HG03457 (cell line): ENCODE measurements around the gene SESN3.
"Not testable (repeated sequence)": the region's sequence is repeated elsewhere in the genome, so short reads cannot be mapped to it uniquely, and the experiment has no call there.

Experiments
- ATAC-seq: cut with Tn5 transposase; IDR thresholded peaks from one replicate; pipeline ENCODE4 v1.9.1; 2021; ENCODE audit warnings: moderate number of reproducible peaks; ENCODE audit not compliant: unreplicated experiment

The SESN3 gene

DNA sequence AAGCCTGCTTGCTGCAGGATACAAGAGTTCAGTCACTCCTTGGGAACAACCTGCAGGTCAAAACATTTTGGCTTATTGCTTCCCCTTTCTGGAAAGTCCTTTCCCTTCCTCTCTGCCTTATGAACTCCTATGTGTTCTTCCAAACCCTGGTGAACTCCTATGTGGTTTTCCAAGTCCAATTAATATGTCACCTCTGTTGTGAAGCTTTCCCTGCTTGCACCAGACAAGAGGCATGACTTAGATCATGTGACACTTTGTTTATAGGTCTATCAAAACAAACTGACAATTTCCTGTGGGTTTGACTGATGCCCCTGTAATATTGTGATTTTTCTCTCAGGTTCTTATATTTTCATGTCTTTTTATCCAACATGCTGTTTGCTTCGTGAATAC is 77.2 kb downstream of the SESN3 start:
- ATAC-seq = no peak

DNA sequence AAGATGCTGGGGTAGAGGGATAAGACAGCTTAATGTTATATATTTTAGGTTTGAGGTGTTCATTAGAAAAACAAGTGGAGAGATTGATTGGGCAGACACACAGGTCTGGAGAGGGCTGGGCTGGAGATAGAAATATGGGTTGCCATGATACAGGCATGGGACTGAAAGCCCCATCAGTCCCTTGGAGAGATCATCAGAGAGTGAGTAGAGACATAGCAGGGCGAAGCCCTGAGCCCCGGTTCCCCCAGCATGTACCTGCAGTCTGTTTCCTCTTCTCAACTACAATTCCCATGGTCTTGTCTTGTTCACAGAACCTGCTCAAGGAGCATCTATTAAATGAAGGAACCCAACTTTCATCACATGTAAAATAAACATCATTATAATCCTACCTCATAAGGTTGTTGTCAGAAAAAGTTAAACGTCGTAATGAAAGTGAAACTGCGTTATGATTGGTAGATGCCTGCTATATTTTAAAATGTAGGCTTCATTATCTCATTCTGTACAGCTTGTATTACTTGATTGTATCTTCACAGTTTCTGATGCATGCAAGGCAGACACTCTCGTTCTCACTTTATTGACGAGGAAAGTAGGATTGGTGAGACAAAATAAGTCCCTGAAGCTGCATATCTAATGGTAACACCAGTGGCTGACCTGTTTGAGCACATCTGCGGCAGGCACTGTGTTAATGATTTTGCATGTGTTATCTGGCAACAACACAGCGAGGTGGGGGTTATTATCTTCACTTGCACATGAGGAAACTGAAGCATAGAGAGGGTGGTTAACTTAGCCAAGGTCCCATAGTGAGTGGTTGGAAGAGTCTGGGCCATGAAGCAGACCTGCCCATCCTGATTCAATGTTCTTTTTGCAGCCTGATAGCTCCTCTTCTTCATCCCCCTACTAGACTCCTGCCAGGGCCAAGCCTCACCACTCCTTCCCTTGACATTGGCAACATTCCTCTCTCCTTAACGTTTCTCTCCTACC is 77.8 kb downstream of the SESN3 start:
- no peak for ATAC-seq

DNA sequence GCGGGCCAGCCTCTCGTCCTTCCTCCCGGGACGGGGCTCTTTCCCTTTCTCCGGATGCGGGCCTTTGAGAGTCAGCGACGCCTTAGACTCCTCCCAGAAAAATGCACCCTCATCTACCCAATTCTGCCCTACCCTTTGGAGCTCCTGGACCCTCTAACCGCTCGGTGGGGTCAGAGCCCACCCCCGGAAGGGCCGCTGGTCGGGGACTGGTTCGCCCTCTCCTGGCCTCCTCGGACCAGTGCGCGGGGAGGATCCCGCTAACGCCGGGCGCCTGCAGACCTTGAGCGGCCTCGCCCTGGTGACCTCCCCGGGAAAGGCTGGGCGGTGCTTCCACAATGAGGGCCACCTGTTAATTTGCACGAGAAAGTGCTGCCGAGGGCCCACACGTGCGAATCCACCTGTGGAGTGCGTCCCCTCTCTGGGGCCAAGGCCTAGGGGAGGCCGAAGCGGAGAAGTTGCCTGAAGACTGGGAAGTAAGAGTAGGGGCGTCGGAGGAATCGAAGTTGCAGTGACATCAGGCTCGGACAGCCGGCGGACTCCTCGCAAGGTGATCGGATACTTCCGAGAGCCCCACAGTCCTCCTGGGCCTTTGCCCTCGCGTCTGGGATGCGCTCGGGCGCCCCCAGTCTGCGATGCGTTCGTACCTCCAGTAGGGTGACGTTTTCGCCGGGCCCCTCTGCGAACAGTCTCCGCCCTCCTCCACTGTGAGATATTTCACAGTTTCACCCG is 79.9 kb downstream of the SESN3 start:
- ATAC-seq = peak; percentile 75

DNA sequence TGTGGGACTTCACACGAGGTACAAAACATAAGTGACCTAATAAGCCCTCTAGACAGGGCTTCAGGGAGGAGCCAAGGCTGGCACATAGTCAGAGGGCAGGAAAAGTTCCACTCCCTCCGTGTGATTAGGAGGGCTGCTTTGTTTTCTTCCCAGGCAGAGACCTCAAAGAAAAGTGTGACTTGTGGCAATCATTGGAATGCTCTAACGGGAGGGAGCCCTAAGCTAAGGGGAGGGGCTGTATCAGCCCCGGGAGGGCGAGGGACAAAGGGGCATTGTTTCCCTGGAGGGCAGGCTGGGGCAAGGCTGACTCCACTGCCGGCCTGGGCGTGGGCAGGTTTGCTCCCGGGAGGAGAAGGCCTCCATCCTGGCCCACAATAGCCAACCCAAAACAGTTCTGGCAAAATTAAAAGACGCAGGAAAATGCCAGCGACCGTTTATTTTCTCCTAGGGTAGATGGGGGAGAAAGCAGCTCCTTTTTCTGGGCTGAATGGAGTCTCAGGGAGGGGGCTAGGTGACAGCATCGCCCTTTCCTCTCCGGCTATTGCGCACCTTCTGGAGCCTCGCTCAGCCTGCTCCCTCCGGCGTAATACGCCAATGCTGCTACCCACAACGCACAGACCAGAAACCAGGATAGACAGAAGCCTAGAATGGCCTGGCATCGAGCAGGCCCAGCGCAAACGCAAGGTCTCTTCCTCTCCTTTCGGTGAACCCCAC is 81.2 kb downstream of the SESN3 start:
- ATAC-seq = no peak

DNA sequence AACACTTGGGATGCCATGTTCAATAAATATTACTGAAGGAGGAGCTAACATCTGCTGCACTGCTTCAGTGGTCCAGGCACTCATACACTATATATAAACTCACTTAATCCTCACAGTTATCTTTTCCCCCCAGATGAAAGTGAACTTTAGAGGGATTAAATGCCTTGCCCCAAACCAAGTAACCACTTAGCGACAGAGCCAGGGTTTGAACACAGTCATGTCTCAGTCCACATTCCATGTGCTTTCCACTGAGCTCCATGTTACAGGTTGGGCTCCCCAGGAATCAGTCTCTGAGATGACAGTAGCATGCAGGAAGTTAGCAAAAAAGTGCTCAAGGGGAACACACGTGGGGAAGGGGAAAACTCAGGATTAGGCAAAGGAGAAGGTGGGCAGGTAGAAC is 82.1 kb downstream of the SESN3 start:
- no peak for ATAC-seq

DNA sequence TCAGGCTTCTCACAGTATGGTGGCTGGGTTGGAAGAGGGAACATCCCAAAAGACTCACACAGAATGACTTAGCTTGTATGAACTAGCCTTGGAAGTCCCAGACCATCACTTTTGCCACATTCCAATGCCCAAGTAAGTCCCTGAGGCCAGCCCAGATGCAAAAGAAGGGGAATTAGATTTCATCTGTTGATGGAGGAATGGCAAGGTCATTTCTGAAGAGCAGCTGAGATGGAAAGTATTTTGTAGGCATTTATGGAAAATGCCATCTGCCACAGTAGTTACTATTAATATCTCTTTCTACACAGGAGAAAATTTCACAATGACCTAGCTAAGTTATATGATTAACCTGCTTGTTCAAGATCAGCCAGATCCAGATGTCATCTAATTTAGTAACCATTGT is 82.6 kb downstream of the SESN3 start:
- ATAC-seq = no peak

DNA sequence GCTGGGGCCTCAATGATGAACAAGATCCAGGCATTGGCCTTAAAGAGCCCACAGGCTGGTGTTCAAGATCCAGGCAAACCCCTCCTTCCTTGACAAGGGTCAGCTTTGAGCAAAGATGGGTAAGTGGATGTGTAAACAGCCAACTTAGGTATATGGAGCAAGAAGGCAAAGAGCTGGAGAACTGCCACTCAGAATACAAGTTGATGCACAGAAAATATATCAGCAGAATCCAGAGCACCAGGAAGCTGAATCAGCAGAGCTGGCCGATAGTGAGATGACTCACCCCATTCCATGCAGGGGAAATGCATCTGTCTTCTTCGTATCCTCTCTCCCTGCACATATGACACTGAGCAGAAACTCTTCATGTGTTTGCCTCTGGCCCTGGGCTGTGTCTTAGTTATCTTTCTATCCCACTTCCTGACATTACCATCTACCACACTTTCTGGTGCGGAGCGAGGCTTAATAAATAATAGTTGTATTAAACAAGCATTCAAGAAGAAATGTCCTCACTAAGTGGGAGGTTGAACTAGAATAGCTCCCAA is 83.6 kb downstream of the SESN3 start:
- ATAC-seq = no peak

DNA sequence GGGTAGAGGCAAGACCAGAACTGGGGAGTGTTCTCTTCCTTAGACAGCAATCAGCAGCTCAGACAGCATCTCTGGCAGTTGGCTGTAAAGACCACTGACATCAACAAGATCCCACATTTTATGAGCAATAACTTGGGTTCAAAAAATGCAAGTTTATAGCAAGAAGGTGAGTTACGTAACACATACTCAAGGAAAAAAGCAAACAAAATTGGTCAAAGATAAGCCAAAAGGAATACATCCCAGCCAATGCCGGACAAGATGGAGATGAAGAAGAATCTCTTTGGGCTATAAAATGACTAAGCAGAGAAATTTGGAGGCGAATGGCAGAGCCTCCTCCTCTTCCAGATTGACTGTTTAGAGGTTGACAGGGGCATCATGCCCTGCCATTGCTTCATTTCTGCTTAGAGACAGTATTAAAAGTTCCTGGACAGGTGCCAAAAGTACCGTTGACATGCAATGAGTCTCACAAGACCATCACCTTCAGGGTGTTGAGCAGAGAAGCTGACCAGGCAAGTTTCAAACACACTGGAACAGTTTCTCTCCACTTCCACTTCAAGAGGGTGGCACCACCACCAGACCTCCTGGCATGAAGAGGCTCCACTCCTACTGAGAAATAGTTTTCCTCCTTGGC is 85.5 kb downstream of the SESN3 start:
- ATAC-seq = no peak

DNA sequence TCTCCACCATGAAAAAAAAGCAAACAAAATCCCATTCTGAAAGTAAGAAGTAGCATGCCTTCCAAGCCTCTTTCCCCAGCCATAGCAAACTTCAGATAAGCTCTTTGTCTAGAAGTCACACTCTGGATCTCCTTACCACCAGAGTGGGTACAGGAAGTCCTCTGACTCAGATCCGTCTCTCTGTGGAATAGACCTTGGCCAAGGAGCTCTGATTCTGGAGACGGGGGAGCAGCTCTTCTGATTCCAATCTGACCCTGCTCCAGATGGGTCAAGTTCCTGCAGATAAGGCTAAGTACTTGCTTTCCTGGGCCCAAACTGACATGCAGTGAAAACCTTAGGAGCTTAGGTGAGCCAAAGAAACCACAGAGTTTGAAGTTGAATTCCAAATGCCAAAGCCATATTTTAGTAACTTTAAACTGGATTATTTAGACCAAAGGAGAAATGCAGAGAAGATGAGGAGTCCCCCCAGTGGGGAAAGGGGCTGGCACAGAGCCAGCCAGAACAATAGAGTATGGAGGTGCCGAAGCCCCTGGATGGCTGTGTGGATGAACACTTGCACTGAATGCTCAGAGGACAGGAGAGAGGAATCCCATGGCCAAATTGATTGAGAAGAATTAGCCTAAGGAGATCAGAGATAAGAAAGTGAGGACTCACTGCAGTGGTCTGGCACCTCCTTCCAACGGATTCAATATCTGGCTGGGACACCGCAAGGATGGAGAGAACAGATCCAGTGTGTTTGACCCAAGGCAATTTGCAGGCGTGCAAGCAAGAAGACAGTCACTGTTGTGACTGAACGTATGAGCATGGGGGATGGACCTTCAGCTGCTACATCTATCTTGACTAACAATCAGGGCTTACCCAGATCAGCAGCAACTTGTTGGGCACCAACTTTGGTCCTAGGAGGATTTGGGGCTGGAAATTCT is 86.4 kb downstream of the SESN3 start:
- no peak for ATAC-seq

DNA sequence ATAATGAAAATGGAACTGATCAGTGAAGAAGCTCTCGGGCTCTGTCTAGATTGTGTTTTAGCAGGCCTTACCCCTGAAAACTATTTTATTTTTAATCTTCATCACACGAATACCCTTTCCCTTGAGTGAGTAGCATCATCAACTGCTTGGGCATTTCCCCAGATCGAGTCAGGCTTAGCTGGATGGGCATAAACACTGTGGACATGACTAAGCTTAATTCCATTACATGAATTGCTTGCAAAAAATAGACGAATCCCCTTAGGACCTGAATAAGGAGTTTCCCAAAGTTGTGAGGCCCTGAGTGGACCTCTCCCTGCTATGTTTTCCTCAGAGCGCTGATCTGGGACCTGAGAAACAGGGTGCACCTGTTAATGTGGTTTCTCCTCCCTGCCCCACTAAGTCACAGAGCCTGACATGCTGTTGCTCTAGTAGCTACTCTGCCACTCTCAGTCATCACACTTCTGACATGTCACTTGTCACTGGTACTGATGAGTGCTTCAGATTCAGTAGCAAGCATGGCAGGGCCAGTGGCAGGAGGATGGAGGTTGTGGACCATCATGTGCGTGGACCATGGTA is 87.8 kb downstream of the SESN3 start:
- no peak for ATAC-seq

DNA sequence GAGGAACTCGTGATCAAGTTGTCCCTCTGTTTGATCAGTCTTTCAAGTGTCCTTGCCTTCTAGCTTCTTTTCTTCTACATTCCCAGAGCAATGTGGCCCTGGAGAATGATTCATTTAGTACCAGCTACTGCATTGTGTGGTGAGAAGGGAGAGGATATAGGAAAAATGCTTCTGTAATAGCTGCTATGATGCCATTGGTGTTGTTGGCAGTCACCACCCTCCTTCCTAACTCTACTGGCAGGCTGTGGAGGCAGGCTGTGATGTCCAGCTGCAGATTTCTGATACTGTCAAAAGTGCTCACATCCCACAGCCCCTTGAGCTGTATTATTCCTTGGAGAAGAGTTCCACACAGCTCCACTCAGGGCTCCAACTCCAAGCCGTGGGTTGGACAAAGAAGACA is 88.6 kb downstream of the SESN3 start:
- no peak for ATAC-seq

DNA sequence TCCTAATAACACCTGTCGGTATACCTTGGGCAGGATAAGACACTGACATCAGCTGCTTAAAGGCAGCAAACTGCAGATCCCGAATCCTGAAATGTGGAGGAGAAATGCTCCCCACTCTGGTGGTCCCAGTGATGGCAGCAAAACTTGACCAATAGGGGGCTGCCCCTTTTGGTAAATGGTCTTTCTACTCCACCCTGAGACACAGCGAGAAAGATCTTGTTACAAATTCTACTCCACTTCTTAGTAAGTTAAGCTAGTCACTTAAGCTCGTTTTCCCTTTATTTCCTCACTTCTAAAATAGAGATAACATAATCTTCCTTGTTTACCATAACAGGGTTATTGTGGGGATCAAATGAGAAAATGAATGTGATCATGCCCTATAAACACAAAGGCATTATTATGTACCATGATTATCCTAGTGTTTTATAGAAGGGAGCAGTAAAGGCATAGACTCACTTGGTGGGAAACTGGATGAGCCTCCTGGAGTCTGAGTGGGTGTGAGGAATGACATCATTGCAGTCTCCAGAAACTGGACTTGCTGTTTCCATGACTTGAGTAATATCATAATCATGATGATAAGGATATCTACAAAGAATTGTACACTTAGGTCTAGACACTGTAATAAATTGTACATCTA is 90.5 kb downstream of the SESN3 start:
- ATAC-seq = no peak

DNA sequence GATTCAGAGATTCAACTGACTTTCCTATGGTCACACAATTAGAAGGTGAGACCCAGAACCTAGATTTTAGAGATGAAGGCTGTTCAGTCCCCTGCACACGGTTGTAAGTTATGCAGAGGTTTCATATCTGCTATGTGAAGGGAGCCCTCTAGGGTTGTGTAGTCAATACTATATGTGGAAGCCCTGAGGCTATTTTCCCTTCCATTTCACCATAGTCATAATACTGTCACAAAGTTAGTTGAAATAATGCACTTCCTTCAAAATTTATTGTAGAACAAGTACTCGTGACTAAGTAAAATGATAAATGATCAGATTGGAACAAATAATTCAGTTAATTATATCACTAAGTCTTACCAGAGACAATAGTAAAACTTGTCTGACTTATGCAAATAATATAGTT is 92.6 kb downstream of the SESN3 start:
- ATAC-seq = peak; percentile 70

DNA sequence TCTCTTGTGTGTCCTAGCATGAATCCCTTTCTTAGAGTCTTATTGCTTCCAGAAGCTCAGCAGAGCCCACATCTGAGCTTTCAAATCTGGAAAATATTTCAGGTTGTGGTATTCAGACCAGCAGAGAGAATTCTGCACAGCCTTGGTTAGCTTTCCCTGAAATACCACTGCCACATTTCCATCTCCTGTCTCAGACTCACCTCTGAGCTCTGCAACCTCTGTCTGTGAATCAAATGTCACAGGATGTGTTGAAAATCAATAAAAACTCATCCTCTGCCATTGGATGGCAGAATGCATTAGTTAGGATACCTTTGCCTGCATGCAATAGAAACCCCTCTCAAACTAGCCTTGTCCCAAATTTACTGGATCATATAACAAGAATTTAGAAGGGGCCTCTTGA is 93.7 kb downstream of the SESN3 start:
- no peak for ATAC-seq

DNA sequence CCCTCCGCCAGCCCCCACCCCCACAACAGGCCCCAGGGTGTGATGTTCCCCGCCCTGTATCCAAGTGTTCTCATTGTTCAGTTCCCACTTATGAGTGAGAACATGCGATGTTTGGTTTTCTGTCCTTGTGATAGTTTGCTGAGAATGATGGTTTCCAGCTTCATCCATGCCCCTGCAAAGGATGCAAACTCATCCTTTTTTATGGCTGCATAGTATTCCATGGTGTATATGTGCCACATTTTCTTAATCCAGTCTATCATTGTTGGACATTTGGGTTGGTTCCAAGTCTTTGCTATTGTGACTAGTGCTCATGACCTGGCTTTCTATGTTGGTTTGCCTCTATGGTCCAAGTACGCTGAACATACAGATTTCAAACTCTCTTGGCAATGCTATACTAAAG is 94.3 kb downstream of the SESN3 start:
- not testable (repeated sequence) for ATAC-seq

DNA sequence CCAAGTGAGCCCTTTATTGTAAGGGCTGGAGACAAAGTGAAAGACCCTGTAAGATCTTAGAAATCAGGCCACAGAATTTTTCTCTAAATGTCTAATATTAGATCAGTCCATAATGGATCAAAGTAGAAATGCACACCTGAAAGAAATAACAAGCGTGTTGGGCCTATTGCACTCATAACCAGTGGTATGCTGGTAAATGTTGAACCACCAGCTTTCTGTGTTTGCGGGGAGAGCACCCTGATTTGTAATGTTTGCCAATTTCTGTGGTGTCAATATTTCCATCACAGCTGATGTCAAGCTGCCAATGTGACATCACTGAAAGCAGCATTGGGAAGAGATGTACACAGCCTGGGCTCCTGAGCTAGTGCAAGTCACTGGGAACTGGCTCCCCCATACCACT is 95.1 kb downstream of the SESN3 start:
- ATAC-seq = no peak

DNA sequence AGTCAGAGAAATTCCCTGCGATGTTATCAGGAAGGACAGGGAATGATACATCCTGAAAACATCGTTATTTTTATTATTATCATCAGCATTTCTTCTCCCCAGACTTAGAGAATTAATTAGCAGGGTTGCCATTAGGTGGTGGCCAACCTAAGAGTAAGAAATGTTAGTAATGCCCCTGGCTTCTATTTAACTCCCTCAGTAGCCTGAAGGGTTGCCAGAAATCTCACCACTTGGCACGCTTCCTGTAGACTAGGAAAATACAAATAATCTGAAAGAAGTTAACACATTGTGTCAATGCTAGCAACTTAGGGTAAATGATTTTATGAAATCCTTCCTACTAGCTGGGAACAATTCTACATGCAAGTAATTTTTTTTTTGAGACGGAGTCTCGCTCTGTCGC is 95.8 kb downstream of the SESN3 start:
- no peak for ATAC-seq

DNA sequence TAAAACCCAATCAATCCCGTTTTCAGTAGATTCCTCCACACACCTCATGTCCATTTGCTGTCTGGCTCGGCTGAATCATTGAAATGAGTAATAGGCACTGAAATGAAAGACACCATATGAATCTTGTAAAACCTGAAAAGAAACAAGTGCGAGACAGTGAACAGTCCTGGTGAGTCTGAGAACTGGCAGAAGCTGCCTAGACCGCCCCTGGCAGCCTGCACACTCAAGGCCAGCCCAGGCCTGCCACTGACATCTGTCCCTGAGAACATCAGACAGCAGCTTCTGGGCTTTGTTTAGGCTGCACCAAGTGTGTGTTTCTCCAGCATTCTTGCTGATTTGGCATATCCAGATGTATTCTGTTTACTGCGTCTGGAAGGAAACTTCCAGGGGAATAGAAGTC is 96.5 kb downstream of the SESN3 start:
- ATAC-seq = no peak

DNA sequence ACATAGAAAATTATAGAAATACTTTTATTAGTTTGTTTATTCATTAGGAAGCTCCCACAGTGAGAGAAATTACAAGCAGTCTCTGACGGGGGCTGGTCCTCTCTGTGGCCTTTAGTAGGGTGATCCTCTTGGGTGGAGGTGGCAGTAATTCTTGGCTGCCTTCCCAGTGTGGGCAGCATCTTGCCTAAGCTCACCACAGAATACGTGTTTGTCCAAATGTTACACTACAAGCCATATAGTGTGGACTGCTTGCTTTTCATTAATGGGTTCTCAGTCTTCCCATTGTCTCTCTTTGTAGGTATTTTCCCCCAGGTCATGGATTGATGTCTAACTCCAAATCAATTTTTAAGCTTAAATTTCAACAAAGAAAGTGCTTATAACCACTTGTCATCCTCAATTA is 98.0 kb downstream of the SESN3 start:
- no peak for ATAC-seq
